SKM-1 (cell line): ENCODE measurements around the gene ABCA7.

Experiments used
- DNase-seq: peaks from one replicate; lab custom pipeline; 2025; ENCODE audit not compliant: unreplicated experiment; lab: John Stamatoyannopoulos, UW

Gene ABCA7

DNA sequence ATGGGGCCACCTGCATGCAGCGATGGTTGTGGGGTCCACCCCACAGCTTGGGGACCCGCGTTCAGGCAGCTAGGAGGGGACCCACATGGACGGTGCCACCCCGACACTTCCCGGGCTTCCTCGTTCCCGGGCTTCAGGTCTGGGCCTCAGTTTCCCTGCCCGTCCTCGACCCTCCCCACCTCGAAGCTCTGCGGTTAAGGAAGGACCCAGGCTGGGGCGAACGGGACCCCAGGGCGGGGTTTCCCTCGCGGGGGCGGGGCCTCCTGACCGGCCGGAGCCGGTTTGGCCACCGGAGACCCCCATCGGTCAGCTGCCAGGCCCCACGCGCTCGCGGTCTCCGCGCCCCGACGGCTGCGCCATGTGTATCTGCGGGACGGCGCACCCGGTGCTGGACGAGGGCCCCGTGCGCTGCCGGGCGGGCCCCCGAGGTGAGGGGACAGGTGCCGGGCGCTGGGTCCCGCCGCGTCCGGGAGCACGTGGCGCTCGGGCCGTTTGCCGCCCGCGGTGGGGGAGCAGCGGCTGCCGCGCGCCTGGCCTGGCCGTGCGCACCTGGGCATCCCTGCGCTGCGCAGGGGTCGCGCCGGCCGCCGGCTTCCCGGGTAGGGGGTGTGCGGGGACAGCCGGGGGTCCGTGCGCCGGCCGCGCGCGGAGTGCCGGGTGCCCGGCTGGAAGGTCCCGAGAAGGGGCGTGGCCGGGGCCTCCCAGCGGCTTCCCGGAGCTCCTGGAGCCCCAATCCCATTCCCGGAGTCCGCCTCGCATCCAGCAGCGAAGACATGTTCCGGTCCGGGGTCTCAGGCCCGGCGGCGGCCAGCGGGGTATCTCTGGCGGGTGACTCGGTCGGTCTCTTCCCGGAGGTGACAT is 31.3 kb downstream of the ABCA7 start:
- DNase-seq = no peak

GRCh38 chr19:1072371-1073015 is 32.6 kb downstream of the ABCA7 start:
- DNase-seq = no peak

DNA sequence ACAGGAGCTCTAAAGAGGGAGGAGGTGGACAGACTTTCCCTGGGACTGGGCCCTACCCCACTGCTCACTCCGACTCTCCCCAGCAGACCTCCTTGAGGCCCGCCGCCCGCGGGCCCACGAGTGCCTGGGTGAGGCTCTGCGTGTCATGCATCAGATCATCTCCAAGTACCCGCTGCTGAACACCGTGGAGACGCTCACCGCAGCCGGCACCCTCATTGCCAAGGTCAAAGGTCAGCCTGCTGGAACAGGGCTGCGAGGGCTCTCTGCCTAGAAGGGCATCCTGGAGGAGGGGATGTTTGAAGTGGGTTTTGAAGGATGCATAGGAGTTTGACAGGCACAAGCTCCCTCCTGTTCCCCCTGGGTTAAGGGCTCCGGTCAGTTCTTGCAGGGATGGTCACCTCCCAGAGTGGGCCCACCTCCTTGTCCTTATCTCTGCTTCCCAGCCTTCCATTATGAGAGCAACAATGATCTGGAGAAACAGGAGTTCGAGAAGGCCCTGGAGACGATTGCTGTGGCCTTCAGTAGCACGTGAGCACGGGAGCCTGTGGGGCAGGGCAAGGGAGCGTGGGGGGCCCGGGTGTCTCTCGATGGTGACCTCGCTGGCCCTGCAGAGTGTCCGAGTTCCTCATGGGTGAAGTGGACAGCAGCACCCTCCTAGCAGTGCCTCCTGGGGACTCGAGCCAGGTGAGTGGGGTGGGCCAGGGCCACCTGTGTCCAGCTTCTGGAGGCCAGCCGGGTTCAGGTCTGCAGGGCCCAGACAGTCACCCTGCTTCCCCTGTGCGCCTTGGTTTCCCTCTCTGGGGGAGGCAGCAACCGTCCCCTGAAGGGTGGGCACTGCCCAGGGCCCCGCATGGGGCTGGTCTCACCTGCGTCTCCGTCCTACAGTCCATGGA is 33.4 kb downstream of the ABCA7 start:
- no peak for DNase-seq

GRCh38 chr19:1073956-1074517 is 34.1 kb downstream of the ABCA7 start:
- no peak for DNase-seq

DNA sequence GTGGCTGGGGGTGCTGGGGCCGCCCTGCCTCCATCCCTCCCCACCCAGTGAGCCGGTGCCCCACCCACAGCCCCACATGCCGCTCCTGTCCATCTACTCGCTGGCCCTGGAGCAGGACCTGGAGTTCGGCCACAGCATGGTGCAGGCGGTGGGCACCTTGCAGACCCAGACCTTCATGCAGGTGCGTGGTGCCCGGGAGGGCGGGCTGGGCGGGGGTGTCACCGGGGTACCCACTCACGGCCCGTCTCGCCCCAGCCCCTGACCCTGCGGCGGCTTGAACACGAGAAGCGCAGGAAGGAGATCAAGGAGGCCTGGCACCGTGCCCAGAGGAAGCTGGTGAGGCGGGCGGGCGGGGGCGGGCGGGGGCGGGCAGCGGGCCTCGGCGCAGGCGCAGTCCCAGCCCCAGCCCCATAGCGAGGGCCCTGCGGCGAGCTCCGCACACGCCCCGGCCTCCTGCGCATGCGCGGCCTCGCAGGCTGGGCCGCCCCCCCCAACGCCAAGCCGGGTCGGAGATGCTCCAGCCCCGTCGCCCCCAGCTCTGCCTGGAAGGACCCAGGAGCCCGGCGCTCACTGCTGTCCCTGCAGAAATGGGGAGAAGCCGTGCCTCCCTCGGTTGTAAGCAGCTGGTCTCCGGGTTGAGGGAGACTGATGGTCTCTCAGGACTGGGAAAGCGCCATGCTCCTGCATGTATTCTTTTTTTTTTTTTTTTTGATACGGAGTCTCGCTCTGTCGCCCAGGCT is 34.8 kb downstream of the ABCA7 start:
- DNase-seq = no peak

DNA sequence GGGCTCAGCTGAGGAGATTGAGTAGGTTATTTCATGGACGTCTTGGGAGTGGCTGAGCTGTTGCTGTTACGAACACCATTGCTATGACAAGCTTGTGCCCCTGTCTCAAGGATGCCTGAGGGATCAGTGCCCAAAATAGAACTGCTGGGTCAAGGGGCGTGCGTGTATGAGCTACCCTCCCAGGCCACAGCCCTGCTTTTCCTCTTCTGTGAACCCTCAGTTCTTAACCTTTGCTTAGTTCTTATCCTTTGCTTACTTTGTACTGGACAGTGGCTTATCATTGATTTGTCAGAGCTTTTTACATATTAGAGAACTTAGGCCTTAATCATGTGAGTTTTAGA is 36.1 kb downstream of the ABCA7 start:
- DNase-seq = no peak

DNA sequence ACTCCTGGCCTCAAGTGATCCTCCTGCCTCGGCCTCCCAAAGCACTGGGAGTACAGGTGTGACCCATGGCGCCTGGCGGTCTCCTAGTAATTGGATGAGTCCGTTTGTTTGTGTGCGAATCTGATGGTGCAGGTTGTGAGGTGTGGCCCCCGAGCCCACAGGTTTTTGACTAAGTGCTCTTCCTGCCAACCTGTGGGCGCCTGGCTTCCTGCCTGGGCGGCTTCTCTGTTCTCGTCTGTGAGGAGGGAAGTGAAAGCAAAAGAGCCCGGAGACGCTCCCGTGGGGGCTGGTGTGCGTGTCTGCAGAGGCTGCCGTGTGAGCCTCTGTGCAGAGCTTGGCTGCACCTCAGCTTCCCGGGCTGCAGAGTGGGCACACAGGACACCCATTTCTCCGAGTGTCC is 37.0 kb downstream of the ABCA7 start:
- DNase-seq = peak; percentile 35

DNA sequence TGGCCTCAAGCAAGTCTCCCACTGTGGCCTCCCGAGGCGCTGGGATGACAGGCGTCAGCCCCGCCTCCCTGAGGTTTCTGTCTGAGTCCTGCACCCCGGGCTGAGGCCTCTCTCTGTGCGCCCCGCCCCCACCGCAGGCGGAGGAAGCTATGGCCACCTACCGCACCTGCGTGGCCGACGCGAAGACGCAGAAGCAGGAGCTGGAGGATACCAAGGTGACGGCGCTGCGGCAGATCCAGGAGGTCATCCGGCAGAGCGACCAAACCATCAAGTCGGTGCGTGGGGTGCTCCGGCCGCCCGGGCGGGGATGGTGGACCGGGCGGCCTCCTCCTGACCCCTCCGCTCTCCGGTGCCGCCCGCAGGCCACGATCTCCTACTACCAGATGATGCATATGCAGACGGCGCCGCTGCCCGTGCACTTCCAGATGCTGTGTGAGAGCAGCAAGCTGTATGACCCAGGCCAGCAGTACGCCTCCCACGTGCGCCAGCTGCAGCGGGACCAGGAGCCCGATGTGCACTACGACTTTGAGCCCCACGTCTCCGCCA is 39.7 kb downstream of the ABCA7 start:
- no peak for DNase-seq

- no peak for DNase-seq
Observed at GRCh38 chr19:1080360-1081161, 40.7 kb downstream of the ABCA7 start.

GRCh38 chr19:1081301-1082164 is 41.6 kb downstream of the ABCA7 start:
- no peak for DNase-seq

- no peak for DNase-seq
Observed at GRCh38 chr19:1082165-1082927, 42.4 kb downstream of the ABCA7 start.

DNA sequence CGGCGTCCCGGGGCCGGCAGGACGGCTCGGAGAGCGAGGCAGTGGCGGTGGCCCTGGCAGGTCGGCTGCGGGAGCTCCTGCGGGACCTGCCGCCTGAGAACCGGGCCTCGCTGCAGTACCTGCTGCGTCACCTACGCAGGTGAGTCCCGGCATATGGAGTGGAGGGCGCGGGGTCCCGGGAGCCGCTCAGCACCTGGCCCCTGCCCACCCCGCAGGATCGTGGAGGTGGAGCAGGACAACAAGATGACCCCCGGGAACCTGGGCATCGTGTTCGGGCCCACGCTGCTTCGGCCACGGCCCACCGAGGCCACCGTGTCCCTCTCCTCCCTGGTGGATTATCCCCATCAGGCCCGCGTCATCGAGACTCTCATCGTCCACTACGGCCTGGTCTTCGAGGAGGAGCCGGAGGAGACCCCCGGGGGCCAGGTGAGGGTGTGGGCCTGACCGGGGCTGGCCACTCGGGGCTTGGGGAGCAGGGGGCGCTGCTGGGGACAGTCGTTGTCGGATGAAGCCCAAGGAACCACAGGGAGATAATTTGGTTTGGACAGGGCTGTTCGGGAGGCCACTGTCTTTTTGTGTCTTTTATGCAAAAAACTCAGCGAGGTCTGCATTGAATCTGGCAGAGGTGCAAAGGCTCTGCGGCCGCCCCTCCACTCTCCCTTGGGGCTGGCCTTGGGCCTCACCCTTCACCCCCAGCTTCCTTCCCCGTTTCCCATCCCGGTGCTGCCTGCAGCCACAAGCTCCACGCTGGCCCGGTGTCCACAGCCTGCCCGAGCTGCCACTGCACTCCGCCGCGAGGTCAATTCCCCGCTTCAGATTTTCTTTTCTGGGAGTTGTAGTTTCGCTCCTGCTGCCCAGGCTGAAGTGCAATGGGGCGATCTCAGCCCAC is 43.3 kb downstream of the ABCA7 start:
- DNase-seq = no peak

GRCh38 chr19:1084024-1084868 is 44.3 kb downstream of the ABCA7 start:
- no peak for DNase-seq

GRCh38 chr19:1085053-1085658 is 45.2 kb downstream of the ABCA7 start:
- DNase-seq = no peak

GRCh38 chr19:1085676-1086442 is 46.0 kb downstream of the ABCA7 start:
- DNase-seq = no peak
